ENCODE measurements around the gene SPRY4.
"Not testable (repeated sequence)": the region's sequence is repeated elsewhere in the genome, so short reads cannot be mapped to it uniquely, and the experiment has no call there.

The SPRY4 gene

GRCh38 chr5:142324871-142325724 is at the start of gene SPRY4:
Gene SPRY4 (minus strand): TSS chr5:142325021. CDS start chr5:142315108, 9,913 bp downstream.
- peak; percentile 97 for DNase-seq (ENCODE audit: low spot score)

GRCh38 chr5:142368529-142368928 is 43.7 kb upstream of the SPRY4 start:
- no peak for DNase-seq (ENCODE audit: low spot score)

GRCh38 chr5:142366007-142366406 is 41.2 kb upstream of the SPRY4 start:
- no peak for DNase-seq (ENCODE audit: low spot score)

GRCh38 chr5:142364251-142365145 is 39.7 kb upstream of the SPRY4 start:
- no peak for DNase-seq (ENCODE audit: low spot score)

- DNase-seq (ENCODE audit: low spot score), result no peak
These were observed 38.8 kb upstream of the SPRY4 start for GRCh38 chr5:142363619-142363963.

- not testable (repeated sequence) for DNase-seq (ENCODE audit: low spot score)
These were observed 37.4 kb upstream of the SPRY4 start for GRCh38 chr5:142362193-142362592.

- no peak for DNase-seq (ENCODE audit: low spot score)
These were observed 35.8 kb upstream of the SPRY4 start for GRCh38 chr5:142360607-142361120.

- no peak for DNase-seq (ENCODE audit: low spot score)
These were observed 35.3 kb upstream of the SPRY4 start for GRCh38 chr5:142360051-142360498.

GRCh38 chr5:142358648-142359047 is 33.8 kb upstream of the SPRY4 start:
- DNase-seq (ENCODE audit: low spot score), result no peak

GRCh38 chr5:142358121-142358520 is 33.3 kb upstream of the SPRY4 start:
- DNase-seq (ENCODE audit: low spot score), result no peak

GRCh38 chr5:142357469-142358090 is 32.8 kb upstream of the SPRY4 start:
- no peak for DNase-seq (ENCODE audit: low spot score)

GRCh38 chr5:142356716-142357468 is 32.1 kb upstream of the SPRY4 start:
- peak; percentile 82 for DNase-seq (ENCODE audit: low spot score)

- DNase-seq (ENCODE audit: low spot score), result no peak
These were observed 31.5 kb upstream of the SPRY4 start for GRCh38 chr5:142356349-142356715.

GRCh38 chr5:142353071-142353472 is 28.3 kb upstream of the SPRY4 start:
- no peak for DNase-seq (ENCODE audit: low spot score)

- DNase-seq (ENCODE audit: low spot score), result no peak
These were observed 25.2 kb upstream of the SPRY4 start for GRCh38 chr5:142350021-142350420.

- DNase-seq (ENCODE audit: low spot score), result no peak
These were observed 21.9 kb upstream of the SPRY4 start for GRCh38 chr5:142346706-142347105.

- not testable (repeated sequence) for DNase-seq (ENCODE audit: low spot score)
These were observed 20.1 kb upstream of the SPRY4 start for GRCh38 chr5:142344915-142345314.

- no peak for DNase-seq (ENCODE audit: low spot score)
These were observed 18.7 kb upstream of the SPRY4 start for GRCh38 chr5:142343531-142343930.

- DNase-seq (ENCODE audit: low spot score), result no peak
These were observed 17.5 kb upstream of the SPRY4 start for GRCh38 chr5:142342128-142342981.

- no peak for DNase-seq (ENCODE audit: low spot score)
These were observed 15.0 kb upstream of the SPRY4 start for GRCh38 chr5:142339781-142340180.

- no peak for DNase-seq (ENCODE audit: low spot score)
These were observed 9.7 kb upstream of the SPRY4 start for GRCh38 chr5:142334538-142334937.

All from ecto neural progenitor cell (in vitro differentiated cells).